CD14-positive monocyte (primary cell): Measurements from ENCODE around the gene SRPRB. TPM values are rescaled to one million over a fixed set of nuclear protein-coding genes. Genes with fewer than 3 reads are reported as not detected.

ENCODE experiments used
- DNase-seq, 3 donors: peaks; one replicate each; pipeline ENCODE4 v3.0.0-alpha.2; 2011 to 2022
- H2AFZ ChIP-seq: 2 replicates; pipeline ENCODE4 v1.6.0; 2012; ENCODE audit warnings: mild to moderate bottlenecking, low read depth, low read length, inconsistent platforms; ENCODE audit not compliant: insufficient read depth, poor library complexity, severe bottlenecking
- H3K27ac ChIP-seq, 2 donors: 1 replicate in 1 of 2; 2 replicates in 1 of 2; pipeline ENCODE4 v1.5.1; 2012 to 2013; ENCODE audit warnings: low read length in 2 of 2, control low read depth in 1 of 2, inconsistent platforms in 1 of 2, low read depth in 1 of 2, mild to moderate bottlenecking in 1 of 2
- H3K27me3 ChIP-seq, 2 donors: one replicate each; pipeline versions ENCODE4 v1.6.0 to v1.6.1; 2011 to 2013; ENCODE audit warnings: low read length in 2 of 2; ENCODE audit not compliant: control insufficient read depth in 2 of 2, insufficient read depth in 2 of 2
- H3K36me3 ChIP-seq, 2 donors: replicated peaks in 1 of 2; 1 replicate in 1 of 2; 2 replicates in 1 of 2; pipeline versions ENCODE4 v1.5.1 to v1.6.1; 2012 to 2013; ENCODE audit warnings: low read length in 2 of 2, control low read depth in 1 of 2, inconsistent platforms in 1 of 2, mild to moderate bottlenecking in 1 of 2; ENCODE audit not compliant: insufficient read depth in 2 of 2, control insufficient read depth in 1 of 2
- H3K4me1 ChIP-seq, 2 donors: 1 replicate in 1 of 2; 2 replicates in 1 of 2; pipeline versions ENCODE4 v1.5.1 to v1.6.1; 2012 to 2013; ENCODE audit warnings: low read length in 2 of 2, control low read depth in 1 of 2, inconsistent platforms in 1 of 2, mild to moderate bottlenecking in 1 of 2, moderate library complexity in 1 of 2; ENCODE audit not compliant: insufficient read depth in 2 of 2, control insufficient read depth in 1 of 2
- H3K4me2 ChIP-seq: replicated peaks from 2 replicates; pipeline ENCODE3; 2012; ENCODE audit warnings: low read length, moderate library complexity, mild to moderate bottlenecking; ENCODE audit not compliant: poor library complexity, severe bottlenecking; ENCODE audit errors: extremely low read depth
- H3K4me3 ChIP-seq, 3 experiments: fragments of 200-600 bp in 1 of 3; sonication (generic) in 1 of 3; replicated peaks in 1 of 3; 1 replicate in 2 of 3; 2 replicates in 1 of 3; pipeline ENCODE4 v1.5.1; 2011 to 2013; ENCODE audit warnings: low read length in 3 of 3, mild to moderate bottlenecking in 3 of 3, control low read depth in 2 of 3, low read depth in 2 of 3, inconsistent platforms in 1 of 3, moderate library complexity in 1 of 3
- H3K79me2 ChIP-seq: 2 replicates; pipeline ENCODE4 v1.6.0; 2012; ENCODE audit warnings: mild to moderate bottlenecking, control low read depth, inconsistent platforms, low read length, moderate library complexity; ENCODE audit not compliant: insufficient read depth
- H3K9ac ChIP-seq: 2 replicates; pipeline ENCODE4 v1.6.0; 2017; ENCODE audit warnings: low read length, mild to moderate bottlenecking; ENCODE audit not compliant: insufficient read depth, poor library complexity, severe bottlenecking
- H3K9me3 ChIP-seq, 2 donors: replicated peaks in 1 of 2; 1 replicate in 1 of 2; 2 replicates in 1 of 2; pipeline versions ENCODE4 v1.5.1 to v1.6.1; 2012 to 2013; ENCODE audit warnings: low read length in 2 of 2, control low read depth in 1 of 2; ENCODE audit not compliant: control insufficient read depth in 1 of 2, insufficient read depth in 1 of 2
- H4K20me1 ChIP-seq: 2 replicates; pipeline ENCODE4 v1.6.0; 2012; ENCODE audit warnings: mild to moderate bottlenecking, low read length, control low read depth, moderate library complexity; ENCODE audit not compliant: insufficient read depth
- H3K27ac Mint-ChIP-seq, 7 donors: one replicate each; pipeline ENCODE4 v1.8.0; 2020; ENCODE audit warnings: mild to moderate bottlenecking in 7 of 7, mixed read lengths in 7 of 7, moderate library complexity in 6 of 7, inconsistent platforms in 2 of 7
- H3K27me3 Mint-ChIP-seq, 3 donors: one replicate each; pipeline ENCODE4 v1.8.0; 2021 to 2022; ENCODE audit warnings: low read depth in 3 of 3, mild to moderate bottlenecking in 3 of 3, mixed read lengths in 3 of 3, moderate library complexity in 3 of 3, inconsistent platforms in 1 of 3
- H3K36me3 Mint-ChIP-seq, 2 donors: one replicate each; pipeline ENCODE4 v1.8.0; 2020; ENCODE audit warnings: mixed read lengths in 2 of 2, inconsistent platforms in 1 of 2, mild to moderate bottlenecking in 1 of 2
- H3K4me1 Mint-ChIP-seq: one replicate; pipeline ENCODE4 v1.8.0; 2020; ENCODE audit warnings: mild to moderate bottlenecking, mixed read lengths
- H3K4me3 Mint-ChIP-seq, 2 donors: one replicate each; pipeline ENCODE4 v1.8.0; 2020; ENCODE audit warnings: mild to moderate bottlenecking in 2 of 2, mixed read lengths in 2 of 2, moderate library complexity in 1 of 2
- H3K9me3 Mint-ChIP-seq, 7 donors: one replicate each; pipeline ENCODE4 v1.8.0; 2020 to 2022; ENCODE audit warnings: mixed read lengths in 7 of 7, mild to moderate bottlenecking in 6 of 7, moderate library complexity in 6 of 7, inconsistent platforms in 2 of 7
- CTCF ChIP-seq: fragments of 200-600 bp; IDR thresholded peaks from one replicate; pipeline ENCODE4 v1.8.0; 2022; ENCODE audit warnings: antibody characterized with exemption, mild to moderate bottlenecking
- WGBS: methylation state at CpG from one replicate; pipeline ENCODE4 v1.1.5; 2013; ENCODE audit warnings: missing lambda C conversion rate; ENCODE audit not compliant: insufficient coverage; 5-methylcytosine and 5-hydroxymethylcytosine counted together
- intact Hi-C, 2 donors: fragments of 100-400 bp; cut with micrococcal nuclease; formaldehyde crosslinking; loops; one replicate each; pipeline versions ENCODE4 v1.15.0 to v1.15.1; 2023
- polyA plus RNA-seq, 3 donors: library from polyadenylated mRNA; depleted of rRNA in 1 of 3; unstranded in 2 of 3; stranded (reverse) in 1 of 3; fragments of 300-500 nt in 2 of 3; fragments of >200 nt in 1 of 3; fragmentation: Illumina TruSeq in 2 of 3; gene quantifications; 1 replicate in 2 of 3; 2 replicates in 1 of 3; pipeline ENCODE4 v1.2.3, GENCODE V29; 2012 to 2021

The SRPRB gene
- polyA plus RNA-seq, 3 donors, result 6.1 to 30.6 (median 29.9) TPM

- H3K9me3 Mint-ChIP-seq, result peaks cover 0 to 4% (median 0%) of the 10 kb centered on the region in 7 donors
- no peaks in the 10 kb centered on the region for H3K4me1 ChIP-seq
These were observed 54.0 kb downstream of the SRPRB start for GRCh38 chr3:133859381-133860234.

DNA sequence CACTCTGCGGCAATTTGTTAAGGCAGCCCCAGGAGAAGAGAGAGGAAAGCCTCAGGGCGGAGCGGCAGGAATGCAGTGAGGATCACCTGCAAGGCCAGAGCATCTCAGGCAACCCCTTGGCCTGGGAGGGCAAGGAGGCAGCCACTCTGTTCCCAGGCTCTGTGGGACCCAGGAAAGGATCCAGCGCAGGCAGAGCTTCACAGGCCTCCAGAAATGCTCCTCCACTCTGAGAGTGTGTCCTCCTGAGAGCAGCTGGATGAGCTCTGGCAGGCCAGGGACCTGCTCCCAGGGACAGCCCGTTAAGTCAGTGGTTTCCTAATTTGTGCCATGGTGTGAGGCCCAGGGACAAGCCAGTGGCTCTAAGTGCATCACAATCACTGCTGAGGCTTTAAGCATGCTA lies 54.9 kb downstream of the SRPRB start:
- no peak overlapping the region for H3K27ac Mint-ChIP-seq
- WGBS, result 91% methylated on average over 5 of the region's 5 CpGs

More at GRCh38 chr3:133859381-133860234, 54.0 kb downstream of the SRPRB start:
- H3K27ac ChIP-seq, result no peak overlapping the region
- no peak overlapping the region for H3K4me2 ChIP-seq
- H3K9me3 ChIP-seq, result no peaks in the 10 kb centered on the region
- TF ChIP-seq CTCF, result no peak
- H3K4me3 Mint-ChIP-seq, result no peak overlapping the region
- no peak overlapping the region for H2AFZ ChIP-seq
- H3K27me3 Mint-ChIP-seq, result peaks cover 0 to 2% (median 2%) of the 10 kb centered on the region in 3 donors
- DNase-seq, result no peak
- no peaks in the 10 kb centered on the region for H3K79me2 ChIP-seq
- H3K27ac Mint-ChIP-seq, result no peak overlapping the region
- no peak overlapping the region for H3K4me3 ChIP-seq
- no peaks in the 10 kb centered on the region for H4K20me1 ChIP-seq
- no peaks in the 10 kb centered on the region for H3K36me3 Mint-ChIP-seq
- WGBS, result 99% methylated on average over 10 of the region's 12 CpGs
- H3K9ac ChIP-seq, result no peak overlapping the region
- intact Hi-C loops, result no loop called here
- H3K36me3 ChIP-seq, result no peaks in the 10 kb centered on the region
- peaks cover 7% of the 10 kb centered on the region for H3K4me1 Mint-ChIP-seq
- H3K27me3 ChIP-seq, result no peaks in the 10 kb centered on the region

More for the DNA sequence above, 54.9 kb downstream of the SRPRB start:
- no peaks in the 10 kb centered on the region for H3K79me2 ChIP-seq
- no peak for TF ChIP-seq CTCF
- no peak overlapping the region for H3K4me3 Mint-ChIP-seq
- H3K9me3 ChIP-seq, result no peaks in the 10 kb centered on the region
- H3K9ac ChIP-seq, result no peak overlapping the region
- intact Hi-C loops, result no loop called here
- H2AFZ ChIP-seq, result no peak overlapping the region
- H3K27me3 Mint-ChIP-seq, result peaks cover 0 to 2% (median 2%) of the 10 kb centered on the region in 3 donors
- no peak overlapping the region for H3K27ac ChIP-seq
- no peaks in the 10 kb centered on the region for H3K36me3 ChIP-seq
- no peaks in the 10 kb centered on the region for H3K36me3 Mint-ChIP-seq
- H3K4me1 ChIP-seq, result no peaks in the 10 kb centered on the region
- no peak overlapping the region for H3K4me2 ChIP-seq
- H3K9me3 Mint-ChIP-seq, result peaks cover 0 to 4% (median 0%) of the 10 kb centered on the region in 7 donors
- H4K20me1 ChIP-seq, result no peaks in the 10 kb centered on the region
- no peak for DNase-seq
- peaks cover 7% of the 10 kb centered on the region for H3K4me1 Mint-ChIP-seq
- H3K4me3 ChIP-seq, result no peak overlapping the region
- no peaks in the 10 kb centered on the region for H3K27me3 ChIP-seq
